ENCODE data around the gene TRIO. TPM values are rescaled to one million over a fixed set of nuclear protein-coding genes. Genes with fewer than 3 reads are reported as not detected.
A peak's percentile ranks its signal among the peaks of the same experiment; 100 is the strongest.

TRIO gene
- total and polyA plus RNA-seq, 10 of the 15 experiments (the other 5 are each of a cell fraction or from before 2014, with no cell fraction given) = 5.1 to 96.4 (median 44.6) TPM

- Histone ChIP-seq H3K27me3 (replicated peaks in 1 of 2; ENCODE audit: control insufficient read depth in 2 of 2, insufficient read depth in 2 of 2, low read length in 1 of 2) (no peaks in the 10 kb centered on the region), H3K36me3 (ENCODE audit: control insufficient read depth in 2 of 2, insufficient read depth in 2 of 2, low read length in 1 of 2) (peaks cover 16 to 20% of the 10 kb centered on the region in 2 experiments), H2AFZ (ENCODE audit: control insufficient read depth, low read depth, low read length) (no peak overlapping the region), H3K79me2 (ENCODE audit: control insufficient read depth, insufficient read depth, low read length) (no peaks in the 10 kb centered on the region), H3K9ac (ENCODE audit: control insufficient read depth, insufficient read depth, low read length) (no peak overlapping the region), H3K4me2 (ENCODE audit: control insufficient read depth, insufficient read depth) (no peak overlapping the region), H3K4me1 (ENCODE audit: control insufficient read depth, insufficient read depth, low read length) (no peaks in the 10 kb centered on the region), H3K4me3 (no peak overlapping the region), H3K27ac (ENCODE audit: control insufficient read depth, insufficient read depth) (no peak overlapping the region), H3K9me3 (replicated peaks; ENCODE audit: control insufficient read depth, insufficient read depth, low read length) (no peaks in the 10 kb centered on the region), H4K20me1 (ENCODE audit: control insufficient read depth, insufficient read depth) (no peaks in the 10 kb centered on the region)
- SMC1A ChIA-PET (ENCODE audit: uncharacterized antibody, unreplicated experiment) = no interaction called here
- RAD21 ChIA-PET (ENCODE audit: unreplicated experiment) = no interaction called here
- no TSS peak for BruUV-seq (replicated peaks)
- DNase-seq (ENCODE audit: low read depth, low spot score) = no peak
- TF ChIP-seq, protein P1, sequence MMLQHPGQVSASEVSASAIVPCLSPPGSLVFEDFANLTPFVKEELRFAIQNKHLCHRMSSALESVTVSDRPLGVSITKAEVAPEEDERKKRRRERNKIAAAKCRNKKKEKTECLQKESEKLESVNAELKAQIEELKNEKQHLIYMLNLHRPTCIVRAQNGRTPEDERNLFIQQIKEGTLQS (IDR thresholded peaks at IDR 0.05; ENCODE audit: borderline replicate concordance, extremely low read depth, low read depth, low read length) = no peak
- TF ChIP-seq POLR2A (IDR thresholded peaks at IDR 0.05; ENCODE audit: low read depth, low read length) = peak; percentile 41; the same call in 1 of the 2 replicates
- no peak for TF ChIP-seq MTA2 (IDR thresholded peaks at IDR 0.05; ENCODE audit: low read depth)
- TF ChIP-seq RELB (IDR thresholded peaks at IDR 0.05; ENCODE audit: low read depth) = no peak
- TF ChIP-seq IKZF1 (conservative IDR thresholded peaks at IDR 0.05) = no peak
- ATAC-seq = no peak
- no peak for FAIRE-seq
- CTCF ChIA-PET = no interaction called here
- 98% methylated on average over 33 of the region's 60 CpGs for WGBS (ENCODE audit: insufficient coverage, insufficient replicate concordance, low lambda C conversion rate, missing lambda C conversion rate)
- intact Hi-C loops (cut with micrococcal nuclease; ENCODE audit: unreplicated experiment) (no loop called here), in situ Hi-C loops (cut with MboI) (no loop called here)
- POLR2A ChIA-PET = no interaction called here
Measured at GRCh38 chr5:14487897-14488570, 344.9 kb downstream of the TRIO start.

DNA sequence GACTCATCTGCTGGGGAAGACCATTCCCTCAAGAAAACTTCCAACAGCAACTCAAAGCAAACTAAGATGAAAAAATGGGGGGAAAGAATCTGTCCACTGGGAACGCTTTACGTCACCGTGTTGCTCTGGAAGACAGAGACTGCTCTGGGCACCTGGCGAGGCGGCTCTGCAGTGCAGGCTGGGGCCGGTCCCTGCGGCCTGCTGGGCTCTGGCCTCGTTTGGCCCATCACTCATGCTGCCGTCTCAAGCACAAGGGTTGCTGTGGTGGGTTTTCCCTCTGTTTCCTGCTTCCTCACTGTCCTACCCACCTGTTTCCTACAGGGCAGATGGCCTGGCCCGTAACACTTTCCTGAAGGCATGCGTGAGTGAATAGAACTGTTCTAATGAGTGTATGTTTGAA lies 345.6 kb downstream of the TRIO start:
- no peak overlapping the region for H3K9ac ChIP-seq (ENCODE audit: control insufficient read depth, insufficient read depth, low read length)
- CTCF ChIA-PET = no interaction called here
- SMC1A ChIA-PET (ENCODE audit: uncharacterized antibody, unreplicated experiment) = no interaction called here
- H4K20me1 ChIP-seq (ENCODE audit: control insufficient read depth, insufficient read depth) = no peaks in the 10 kb centered on the region
- RAD21 ChIA-PET (ENCODE audit: unreplicated experiment) = no interaction called here
- H3K4me3 ChIP-seq = no peak overlapping the region
- H3K27me3 ChIP-seq (replicated peaks in 1 of 2; ENCODE audit: control insufficient read depth in 2 of 2, insufficient read depth in 2 of 2, low read length in 1 of 2) = no peaks in the 10 kb centered on the region
- no peaks in the 10 kb centered on the region for H3K9me3 ChIP-seq (replicated peaks; ENCODE audit: control insufficient read depth, insufficient read depth, low read length)
- ATAC-seq (no peak), DNase-seq (ENCODE audit: low read depth, low spot score) (no peak), FAIRE-seq (no peak)
- POLR2A ChIA-PET = no interaction called here
- intact Hi-C loops (cut with micrococcal nuclease; ENCODE audit: unreplicated experiment) (no loop called here), in situ Hi-C loops (cut with MboI) (no loop called here)
- 96% methylated on average over 11 of the region's 11 CpGs for WGBS (ENCODE audit: insufficient coverage, insufficient replicate concordance, low lambda C conversion rate, missing lambda C conversion rate)
- H2AFZ ChIP-seq (ENCODE audit: control insufficient read depth, low read depth, low read length) = no peak overlapping the region
- H3K79me2 ChIP-seq (ENCODE audit: control insufficient read depth, insufficient read depth, low read length) = no peaks in the 10 kb centered on the region
- TF ChIP-seq ZBTB4 (CRISPR knock-in tag; IDR thresholded peaks at IDR 0.05) = no peak
- TF ChIP-seq GATAD2B (conservative IDR thresholded peaks at IDR 0.05; ENCODE audit: low read depth) = no peak
- no peak for TF ChIP-seq BCLAF1 (IDR thresholded peaks at IDR 0.05)
- no peak overlapping the region for H3K27ac ChIP-seq (ENCODE audit: control insufficient read depth, insufficient read depth)
- H3K4me2 ChIP-seq (ENCODE audit: control insufficient read depth, insufficient read depth) = no peak overlapping the region
- peaks cover 10 to 25% of the 10 kb centered on the region in 2 experiments for H3K36me3 ChIP-seq (ENCODE audit: control insufficient read depth in 2 of 2, insufficient read depth in 2 of 2, low read length in 1 of 2)
- no peaks in the 10 kb centered on the region for H3K4me1 ChIP-seq (ENCODE audit: control insufficient read depth, insufficient read depth, low read length)
- BruUV-seq (replicated peaks) = TSS peak; percentile 40
